PC-3 (cell line): ENCODE measurements around the gene POGLUT2.

Experiments used
- EZH2 ChIP-seq: fragments of 300-600 bp; sonication (generic); IDR thresholded peaks from one replicate; pipeline ENCODE4 v1.6.1; 2017; ENCODE audit warnings: antibody characterized with exemption, mild to moderate bottlenecking, low read length; ENCODE audit not compliant: unreplicated experiment
- TF ChIP-seq, protein P1 (sequence below): fragments of 300-600 bp; sonication (generic); conservative IDR thresholded peaks from 2 replicates; pipeline ENCODE4 v1.5.1; 2017; ENCODE audit warnings: antibody characterized with exemption, low read depth, mild to moderate bottlenecking, low read length

DNA sequence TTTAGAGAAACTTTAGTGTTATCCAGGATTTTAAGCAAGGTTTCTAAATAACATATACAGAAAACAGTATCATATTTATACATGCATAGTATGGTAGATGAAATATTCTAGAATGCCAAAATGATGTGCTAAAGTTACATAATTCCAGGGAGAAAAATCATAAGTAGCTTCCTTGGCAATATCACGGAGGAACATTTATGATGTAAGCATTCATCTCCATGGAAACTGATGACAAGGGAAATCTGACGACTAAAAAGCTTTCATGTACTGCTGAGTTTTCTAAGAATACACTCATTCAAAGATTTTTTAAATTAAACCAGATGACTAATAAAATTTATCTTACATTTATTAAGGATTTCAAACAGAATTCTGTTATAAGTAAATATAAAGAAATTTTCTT, 29.9 kb downstream of the POGLUT2 start:
- TF ChIP-seq EZH2 = no peak
- TF ChIP-seq, protein P1, sequence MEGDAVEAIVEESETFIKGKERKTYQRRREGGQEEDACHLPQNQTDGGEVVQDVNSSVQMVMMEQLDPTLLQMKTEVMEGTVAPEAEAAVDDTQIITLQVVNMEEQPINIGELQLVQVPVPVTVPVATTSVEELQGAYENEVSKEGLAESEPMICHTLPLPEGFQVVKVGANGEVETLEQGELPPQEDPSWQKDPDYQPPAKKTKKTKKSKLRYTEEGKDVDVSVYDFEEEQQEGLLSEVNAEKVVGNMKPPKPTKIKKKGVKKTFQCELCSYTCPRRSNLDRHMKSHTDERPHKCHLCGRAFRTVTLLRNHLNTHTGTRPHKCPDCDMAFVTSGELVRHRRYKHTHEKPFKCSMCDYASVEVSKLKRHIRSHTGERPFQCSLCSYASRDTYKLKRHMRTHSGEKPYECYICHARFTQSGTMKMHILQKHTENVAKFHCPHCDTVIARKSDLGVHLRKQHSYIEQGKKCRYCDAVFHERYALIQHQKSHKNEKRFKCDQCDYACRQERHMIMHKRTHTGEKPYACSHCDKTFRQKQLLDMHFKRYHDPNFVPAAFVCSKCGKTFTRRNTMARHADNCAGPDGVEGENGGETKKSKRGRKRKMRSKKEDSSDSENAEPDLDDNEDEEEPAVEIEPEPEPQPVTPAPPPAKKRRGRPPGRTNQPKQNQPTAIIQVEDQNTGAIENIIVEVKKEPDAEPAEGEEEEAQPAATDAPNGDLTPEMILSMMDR = no peak
